ENCODE results near the gene ABHD14A.

ABHD14A gene

GRCh38 chr3:51948016-51948580 lies 26.8 kb upstream of the ABHD14A start:
- Histone ChIP-seq H3K4me1 (ENCODE audit: insufficient read depth, low read length) (peaks cover 6% of the 10 kb centered on the region), H3K9ac (ENCODE audit: low read depth, low read length) (no peak overlapping the region), H3K36me3 (ENCODE audit: insufficient read depth, low read length) (no peaks in the 10 kb centered on the region; the same call in 1 of the 2 replicates), H2AFZ (ENCODE audit: low read depth, low read length) (no peak overlapping the region), H3K27ac (ENCODE audit: low read length) (no peak overlapping the region), H3K79me2 (ENCODE audit: insufficient read depth, low read length) (no peaks in the 10 kb centered on the region), H3K27me3 (ENCODE audit: insufficient read depth, low read length, poor library complexity) (no peaks in the 10 kb centered on the region), H3K9me3 (ENCODE audit: insufficient read depth, low read length, severe bottlenecking) (no peaks in the 10 kb centered on the region), H3K4me3 (ENCODE audit: low read depth in 1 of 2, low read length in 2 of 2) (no peak overlapping the region), H3K4me2 (ENCODE audit: insufficient read depth, low read length) (no peak overlapping the region), H4K20me1 (ENCODE audit: insufficient read depth, low read length) (no peaks in the 10 kb centered on the region; the same call in 1 of the 2 replicates)
- DNase-seq (no peak), ATAC-seq (ENCODE audit: insufficient read depth, low read depth) (no peak)
- no peak for TF ChIP-seq CTCF (IDR thresholded peaks at IDR 0.05; ENCODE audit: borderline replicate concordance, extremely low read depth, low read length, poor library complexity, severe bottlenecking)
- TF ChIP-seq EZH2 (IDR thresholded peaks at IDR 0.05; ENCODE audit: borderline replicate concordance, low read depth, low read length, severe bottlenecking) = no peak

- H3K4me3 ChIP-seq (ENCODE audit: low read depth in 1 of 2, low read length in 2 of 2) = no peak overlapping the region
- no peak overlapping the region for H3K4me2 ChIP-seq (ENCODE audit: insufficient read depth, low read length)
- H3K4me1 ChIP-seq (ENCODE audit: insufficient read depth, low read length) = no peaks in the 10 kb centered on the region
- H3K36me3 ChIP-seq (ENCODE audit: insufficient read depth, low read length) = no peaks in the 10 kb centered on the region; the same call in 1 of the 2 replicates
- H3K9me3 ChIP-seq (ENCODE audit: insufficient read depth, low read length, severe bottlenecking) = no peaks in the 10 kb centered on the region
- DNase-seq (no peak), ATAC-seq (ENCODE audit: insufficient read depth, low read depth) (no peak)
- H3K27me3 ChIP-seq (ENCODE audit: insufficient read depth, low read length, poor library complexity) = no peaks in the 10 kb centered on the region
- H3K9ac ChIP-seq (ENCODE audit: low read depth, low read length) = no peak overlapping the region
- H3K27ac ChIP-seq (ENCODE audit: low read length) = no peak overlapping the region
- H4K20me1 ChIP-seq (ENCODE audit: insufficient read depth, low read length) = no peaks in the 10 kb centered on the region; the same call in 1 of the 2 replicates
- no peak overlapping the region for H2AFZ ChIP-seq (ENCODE audit: low read depth, low read length)
- no peaks in the 10 kb centered on the region for H3K79me2 ChIP-seq (ENCODE audit: insufficient read depth, low read length)
- no peak for TF ChIP-seq CTCF (IDR thresholded peaks at IDR 0.05; ENCODE audit: borderline replicate concordance, extremely low read depth, low read length, poor library complexity, severe bottlenecking)
- TF ChIP-seq EZH2 (IDR thresholded peaks at IDR 0.05; ENCODE audit: borderline replicate concordance, low read depth, low read length, severe bottlenecking) = no peak
Observed at GRCh38 chr3:51949121-51949520, 25.7 kb upstream of the ABHD14A start.

DNA sequence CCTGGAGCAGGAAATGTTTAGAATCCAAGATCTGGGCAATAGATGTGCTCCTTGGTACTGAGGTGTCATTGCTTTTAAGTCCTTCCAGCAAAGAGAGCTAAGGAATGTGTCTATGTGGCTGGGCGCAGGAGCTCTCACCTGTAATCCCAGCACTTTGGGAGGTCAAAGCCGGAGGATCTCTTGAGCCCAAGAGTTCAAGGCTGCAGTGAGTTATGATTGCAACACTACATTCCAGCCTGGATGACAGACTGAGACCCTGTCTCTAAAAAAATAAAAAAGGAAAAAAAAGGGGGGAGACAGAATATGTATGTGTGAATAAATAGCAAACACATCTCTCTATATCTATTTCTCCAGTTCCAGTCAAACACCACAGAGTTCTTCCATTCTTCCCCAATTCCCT lies 24.0 kb upstream of the ABHD14A start:
- DNase-seq (no peak), ATAC-seq (ENCODE audit: insufficient read depth, low read depth) (no peak)
- H3K4me3 ChIP-seq (ENCODE audit: low read depth in 1 of 2, low read length in 2 of 2) = no peak overlapping the region
- H3K27me3 ChIP-seq (ENCODE audit: insufficient read depth, low read length, poor library complexity) = no peaks in the 10 kb centered on the region
- H2AFZ ChIP-seq (ENCODE audit: low read depth, low read length) = no peak overlapping the region
- H3K4me2 ChIP-seq (ENCODE audit: insufficient read depth, low read length) = no peak overlapping the region
- no peaks in the 10 kb centered on the region for H3K79me2 ChIP-seq (ENCODE audit: insufficient read depth, low read length)
- TF ChIP-seq CTCF (IDR thresholded peaks at IDR 0.05; ENCODE audit: borderline replicate concordance, extremely low read depth, low read length, poor library complexity, severe bottlenecking) (no peak), EZH2 (IDR thresholded peaks at IDR 0.05; ENCODE audit: borderline replicate concordance, low read depth, low read length, severe bottlenecking) (no peak)
- no peaks in the 10 kb centered on the region for H3K9me3 ChIP-seq (ENCODE audit: insufficient read depth, low read length, severe bottlenecking)
- no peak overlapping the region for H3K9ac ChIP-seq (ENCODE audit: low read depth, low read length)
- no peaks in the 10 kb centered on the region for H3K4me1 ChIP-seq (ENCODE audit: insufficient read depth, low read length)
- H4K20me1 ChIP-seq (ENCODE audit: insufficient read depth, low read length) = no peaks in the 10 kb centered on the region; the same call in 1 of the 2 replicates
- no peak overlapping the region for H3K27ac ChIP-seq (ENCODE audit: low read length)
- no peaks in the 10 kb centered on the region; the same call in 1 of the 2 replicates for H3K36me3 ChIP-seq (ENCODE audit: insufficient read depth, low read length)

Measured in DND-41 (cell line).